Renal cortical epithelial cell (primary cell): Measurements from ENCODE around the gene MINDY1. TPM values are rescaled to one million over a fixed set of nuclear protein-coding genes. Genes with fewer than 3 reads are reported as not detected.

Experiments
- DNase-seq: peaks from one replicate; pipeline ENCODE4 v3.0.0-alpha.2; 2011; ENCODE audit warnings: low read depth
- total RNA-seq: library from RNA; depleted of rRNA; stranded (reverse); fragments of >200 nt; gene quantifications from 2 replicates; pipeline ENCODE4 v1.2.3, GENCODE V29; 2014

The MINDY1 gene, protein sequence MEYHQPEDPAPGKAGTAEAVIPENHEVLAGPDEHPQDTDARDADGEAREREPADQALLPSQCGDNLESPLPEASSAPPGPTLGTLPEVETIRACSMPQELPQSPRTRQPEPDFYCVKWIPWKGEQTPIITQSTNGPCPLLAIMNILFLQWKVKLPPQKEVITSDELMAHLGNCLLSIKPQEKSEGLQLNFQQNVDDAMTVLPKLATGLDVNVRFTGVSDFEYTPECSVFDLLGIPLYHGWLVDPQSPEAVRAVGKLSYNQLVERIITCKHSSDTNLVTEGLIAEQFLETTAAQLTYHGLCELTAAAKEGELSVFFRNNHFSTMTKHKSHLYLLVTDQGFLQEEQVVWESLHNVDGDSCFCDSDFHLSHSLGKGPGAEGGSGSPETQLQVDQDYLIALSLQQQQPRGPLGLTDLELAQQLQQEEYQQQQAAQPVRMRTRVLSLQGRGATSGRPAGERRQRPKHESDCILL
- 35.4 and 47.7 TPM in 2 replicates for total RNA-seq

DNA sequence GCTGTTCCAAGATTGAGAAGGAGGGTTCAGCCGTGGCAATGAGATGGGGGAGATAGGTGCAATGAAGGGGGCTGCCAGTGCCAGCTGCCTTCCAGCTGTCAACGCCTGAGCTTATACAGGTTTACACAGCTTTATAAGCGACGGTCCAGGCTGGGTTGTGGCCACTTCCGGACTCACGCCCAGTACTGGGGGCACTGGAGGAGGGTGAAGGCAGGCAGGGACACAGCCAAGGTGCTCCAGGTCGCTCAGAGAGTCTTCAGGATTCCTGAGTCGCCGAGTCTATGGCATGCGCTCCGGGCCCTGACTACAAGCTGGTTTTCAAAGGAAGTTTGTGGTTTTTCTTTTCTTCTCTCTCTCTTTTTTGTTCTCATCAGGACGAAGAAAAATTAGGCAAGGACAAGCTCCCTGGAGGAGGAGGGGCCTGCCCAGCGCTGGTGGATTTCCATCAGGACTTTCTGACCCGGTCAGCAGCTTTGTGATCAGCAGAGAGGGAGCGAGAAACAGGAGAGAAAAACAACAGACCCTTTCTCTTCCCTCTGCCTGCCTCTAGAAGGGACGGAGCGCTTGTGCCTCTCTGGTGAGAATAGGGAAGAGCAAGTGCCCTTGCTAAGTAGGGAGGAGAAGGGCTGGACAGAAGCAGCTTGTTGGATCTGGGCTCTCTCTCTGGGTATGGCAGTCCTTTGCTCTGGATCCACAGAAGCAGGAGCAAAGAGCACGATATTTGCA is at the start of gene MINDY1:
Gene MINDY1, minus strand, starts transcription at position 576 of the 726 bp plus-strand sequence. CDS start 4,285 bp downstream, outside the sequence.
- DNase-seq = peak; percentile 87

GRCh38 chr1:151056149-151056548 is 49.4 kb upstream of the MINDY1 start:
- DNase-seq = no peak

DNA sequence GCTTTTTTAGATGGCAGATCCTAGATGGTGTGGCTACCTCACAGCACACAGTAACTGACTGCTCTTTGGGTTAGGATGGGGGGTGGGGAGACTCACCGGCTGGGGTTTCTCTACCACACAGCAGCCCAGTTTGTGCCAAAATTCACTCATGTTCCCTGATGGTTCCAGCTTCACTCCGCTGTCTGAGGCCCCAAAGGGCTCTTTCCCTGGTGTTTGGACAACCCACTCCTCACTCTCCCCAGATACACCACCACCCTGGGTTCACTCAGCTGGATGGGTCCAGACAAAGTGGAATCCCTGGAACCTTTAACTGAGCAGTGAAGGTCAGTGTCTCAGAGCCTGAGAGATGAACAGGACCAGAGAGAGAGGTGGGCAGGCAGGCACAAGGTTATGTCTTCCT is 48.9 kb upstream of the MINDY1 start:
- DNase-seq = no peak

DNA sequence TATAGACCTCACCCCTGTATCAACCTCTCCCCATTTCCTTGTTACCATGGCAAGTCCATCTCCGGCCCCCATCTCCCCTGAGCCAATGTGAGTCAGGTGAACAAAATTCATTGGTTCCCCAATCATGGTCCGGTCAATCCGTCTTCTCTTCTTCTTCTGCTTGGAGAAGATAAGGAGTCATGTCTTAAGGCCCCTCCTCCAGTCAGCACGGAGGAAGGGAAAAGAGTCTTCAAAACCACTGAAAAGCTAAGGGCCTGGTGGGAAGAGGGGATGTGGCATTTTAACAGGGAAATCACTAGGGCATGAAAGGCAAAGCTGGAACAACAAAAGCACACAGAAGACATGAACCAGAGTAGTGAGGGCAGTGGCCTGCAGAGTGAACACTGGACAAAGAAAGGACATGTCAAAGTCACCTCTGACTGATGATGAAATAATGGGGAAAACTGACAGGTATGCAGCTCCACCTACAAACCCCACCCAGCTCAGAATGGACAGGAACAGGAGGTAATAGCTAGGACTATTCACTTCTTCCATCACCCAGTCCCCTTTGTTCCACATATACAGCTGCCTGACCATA is 48.4 kb upstream of the MINDY1 start:
- no peak for DNase-seq

DNA sequence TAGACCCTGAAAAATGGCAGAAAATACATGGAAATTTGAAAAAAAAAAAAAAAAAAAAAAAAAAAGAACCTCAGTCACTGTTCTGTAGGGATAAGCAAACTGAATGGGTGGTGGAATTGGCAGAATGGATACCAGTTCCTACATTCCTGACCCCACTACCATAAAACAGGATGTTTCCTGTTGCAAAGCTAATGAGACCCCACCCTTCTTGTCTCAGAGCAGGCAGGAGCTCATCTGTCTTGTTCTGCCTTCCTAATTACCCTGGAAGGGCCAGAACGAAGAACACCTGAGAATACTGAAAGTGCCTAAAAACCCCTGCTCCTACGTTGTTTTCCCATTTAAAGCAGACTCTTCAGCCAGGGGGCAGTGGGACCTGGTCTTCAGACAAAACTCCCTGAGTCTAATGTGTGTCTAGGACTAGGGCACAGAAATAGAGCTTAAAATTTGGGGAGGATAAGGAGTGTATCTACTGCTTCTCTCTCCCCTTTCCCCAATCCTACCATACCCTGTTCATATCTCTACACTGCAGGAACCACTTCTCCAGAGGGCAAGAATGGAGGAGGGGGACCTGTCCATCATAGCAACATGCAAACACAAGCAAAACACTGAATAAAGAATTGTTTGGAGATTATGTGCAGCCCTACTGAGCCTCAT is 44.8 kb upstream of the MINDY1 start:
- DNase-seq = no peak

- no peak for DNase-seq
Observed at GRCh38 chr1:151050051-151050688, 43.5 kb upstream of the MINDY1 start.

- DNase-seq = no peak
Observed at GRCh38 chr1:151049458-151049857, 42.8 kb upstream of the MINDY1 start.

GRCh38 chr1:151048645-151049032 is 41.9 kb upstream of the MINDY1 start:
- no peak for DNase-seq

DNA sequence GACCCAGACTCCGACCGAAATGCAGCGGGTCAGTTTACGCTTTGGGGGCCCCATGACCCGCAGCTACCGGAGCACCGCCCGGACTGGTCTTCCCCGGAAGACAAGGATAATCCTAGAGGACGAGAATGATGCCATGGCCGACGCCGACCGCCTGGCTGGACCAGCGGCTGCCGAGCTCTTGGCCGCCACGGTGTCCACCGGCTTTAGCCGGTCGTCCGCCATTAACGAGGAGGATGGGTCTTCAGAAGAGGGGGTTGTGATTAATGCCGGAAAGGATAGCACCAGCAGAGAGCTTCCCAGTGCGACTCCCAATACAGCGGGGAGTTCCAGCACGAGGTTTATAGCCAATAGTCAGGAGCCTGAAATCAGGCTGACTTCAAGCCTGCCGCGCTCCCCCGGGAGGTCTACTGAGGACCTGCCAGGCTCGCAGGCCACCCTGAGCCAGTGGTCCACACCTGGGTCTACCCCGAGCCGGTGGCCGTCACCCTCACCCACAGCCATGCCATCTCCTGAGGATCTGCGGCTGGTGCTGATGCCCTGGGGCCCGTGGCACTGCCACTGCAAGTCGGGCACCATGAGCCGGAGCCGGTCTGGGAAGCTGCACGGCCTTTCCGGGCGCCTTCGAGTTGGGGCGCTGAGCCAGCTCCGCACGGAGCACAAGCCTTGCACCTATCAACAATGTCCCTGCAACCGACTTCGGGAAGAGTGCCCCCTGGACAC is 41.4 kb upstream of the MINDY1 start:
- DNase-seq = peak; percentile 57

DNA sequence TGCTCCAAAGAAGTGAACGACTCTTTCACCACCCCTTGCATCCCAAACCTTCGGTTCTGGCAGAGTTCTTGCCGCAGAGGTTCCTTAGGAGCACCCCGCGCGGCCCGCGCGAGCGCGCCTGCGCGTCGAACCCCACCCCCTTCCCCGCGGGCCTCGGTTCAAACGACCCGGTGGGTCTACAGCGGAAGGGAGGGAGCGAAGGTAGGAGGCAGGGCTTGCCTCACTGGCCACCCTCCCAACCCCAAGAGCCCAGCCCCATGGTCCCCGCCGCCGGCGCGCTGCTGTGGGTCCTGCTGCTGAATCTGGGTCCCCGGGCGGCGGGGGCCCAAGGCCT is 40.9 kb upstream of the MINDY1 start, which contains the start of gene C1orf56:
Gene C1orf56, plus strand, starts transcription at position 161 of the 334 bp plus-strand sequence. Its CDS starts 97 bp downstream, at position 258.
- DNase-seq = peak; percentile 40

DNA sequence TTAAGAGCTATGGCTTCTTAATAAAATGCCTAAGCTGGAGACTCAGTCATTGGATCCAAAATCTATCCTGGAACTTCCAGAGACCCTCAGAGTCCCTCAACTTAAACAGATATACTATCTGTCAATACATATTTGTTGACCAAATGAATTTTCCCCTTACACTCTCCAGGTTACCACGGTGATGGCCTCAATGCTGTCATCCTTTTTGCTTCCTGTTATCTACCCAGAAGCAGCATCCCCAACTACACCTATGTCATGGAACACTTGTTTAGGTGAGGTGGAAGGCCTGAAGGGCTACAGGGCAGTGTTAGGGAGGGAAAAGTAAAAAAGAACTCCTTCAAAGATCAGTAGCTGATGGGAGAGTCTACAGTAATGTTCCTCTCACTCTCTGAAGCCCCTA is 36.5 kb upstream of the MINDY1 start:
- DNase-seq = no peak

- no peak for DNase-seq
Observed at GRCh38 chr1:151039521-151039920, 32.8 kb upstream of the MINDY1 start.

DNA sequence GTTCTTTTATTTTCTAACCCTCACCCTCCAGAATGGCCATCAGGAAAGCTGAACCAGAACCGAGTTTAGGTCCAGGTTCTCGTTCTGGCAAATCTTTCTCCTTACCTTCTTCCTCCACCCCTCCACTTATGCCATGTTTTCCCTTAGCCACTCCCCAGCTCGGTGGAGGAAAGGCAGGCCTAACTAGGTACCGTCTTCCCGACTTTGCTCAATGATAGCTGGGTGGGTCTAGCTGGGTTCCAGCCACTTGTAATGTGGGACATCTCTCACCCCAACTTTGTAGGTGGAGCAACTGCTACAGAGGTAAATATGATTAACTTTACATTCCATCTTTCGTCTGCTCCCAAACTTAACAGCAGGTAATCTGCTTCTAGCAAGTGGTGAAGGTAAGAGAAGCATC is 30.3 kb upstream of the MINDY1 start:
- no peak for DNase-seq

DNA sequence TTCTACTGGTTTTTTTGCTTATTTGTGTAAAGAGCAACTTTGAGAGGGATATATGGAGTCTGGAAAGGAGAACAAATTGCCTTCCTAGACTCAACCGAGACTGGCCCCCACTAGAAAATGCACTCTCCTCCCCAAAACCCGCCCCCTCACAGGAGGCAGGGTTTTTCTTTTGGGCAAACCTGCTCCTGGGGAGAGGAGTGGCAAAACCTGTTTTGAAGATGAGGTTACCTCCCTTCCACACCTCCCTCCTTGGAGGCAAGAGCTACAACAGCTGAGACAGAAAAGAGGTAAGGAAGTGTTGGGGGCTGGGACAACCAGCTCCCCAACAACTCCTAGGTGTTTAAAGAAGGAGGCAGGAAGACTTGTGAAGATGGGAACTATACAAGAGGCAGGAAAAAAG is 29.7 kb upstream of the MINDY1 start, which contains the start of gene BNIPL:
Gene BNIPL, plus strand, starts transcription at position 231 of the 400 bp plus-strand sequence. Its CDS starts 140 bp downstream, at position 371.
- no peak for DNase-seq

DNA sequence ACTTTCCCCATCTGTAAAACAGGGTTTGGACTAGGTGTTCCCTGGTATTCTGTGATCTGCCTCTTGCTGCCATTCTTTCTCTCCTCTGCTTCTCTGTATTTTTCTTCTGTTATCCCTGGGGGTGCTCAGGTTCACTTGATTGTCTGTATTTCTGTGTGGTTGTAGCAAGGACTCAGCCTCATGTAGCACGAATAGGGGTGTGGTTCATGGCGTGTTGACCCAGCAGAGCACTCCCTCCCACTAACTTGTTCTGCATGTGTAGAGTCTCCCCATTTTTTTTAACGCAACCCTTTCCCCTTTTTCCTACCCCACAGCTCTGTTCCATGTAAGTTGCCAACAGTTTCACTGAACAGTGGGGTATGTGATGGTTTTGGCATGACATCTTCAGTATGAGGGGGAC is 28.5 kb upstream of the MINDY1 start:
- DNase-seq = no peak

DNA sequence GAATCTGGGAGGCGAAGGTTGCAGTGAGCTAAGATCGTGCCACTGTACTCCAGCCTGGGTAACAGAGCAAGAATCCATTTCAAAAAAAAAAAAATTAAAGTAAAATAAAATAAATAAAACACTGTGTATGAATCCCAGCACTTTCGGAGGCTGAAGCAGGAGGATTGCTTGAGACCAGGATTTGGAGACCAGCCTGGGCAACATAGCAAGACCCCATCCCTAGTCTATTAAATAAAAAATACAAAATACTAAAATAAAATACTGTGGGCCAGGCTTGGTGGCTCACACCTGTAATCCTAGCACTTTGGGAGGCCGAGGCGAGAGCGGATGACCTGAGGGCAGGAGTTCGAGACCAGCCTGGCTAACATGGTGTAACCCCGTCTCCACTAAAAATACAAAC is 25.5 kb upstream of the MINDY1 start:
- no peak for DNase-seq

GRCh38 chr1:151026460-151026859 is 19.8 kb upstream of the MINDY1 start:
- no peak for DNase-seq

GRCh38 chr1:151024540-151025146 is 17.9 kb upstream of the MINDY1 start:
- peak; percentile 65 for DNase-seq

DNA sequence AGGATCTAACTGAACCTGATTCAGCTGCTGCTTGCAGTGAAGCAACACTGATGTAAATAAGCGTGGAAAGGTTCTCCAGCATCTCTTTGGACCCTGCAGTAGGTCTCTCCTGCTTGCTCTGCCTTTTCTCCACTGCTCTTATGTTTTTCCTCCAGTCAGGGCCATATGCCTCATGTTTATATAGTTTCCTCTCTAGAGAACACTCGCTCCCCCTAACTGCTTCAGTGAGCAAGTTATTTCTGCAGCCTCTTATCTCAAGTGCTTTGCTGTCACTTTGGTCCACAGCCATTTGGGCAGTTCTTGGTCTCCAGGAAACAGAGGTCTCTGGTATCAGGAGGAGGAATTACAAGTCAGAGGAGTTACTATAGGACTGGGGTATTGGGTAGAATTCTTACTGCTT is 6.8 kb upstream of the MINDY1 start:
- DNase-seq = no peak

DNA sequence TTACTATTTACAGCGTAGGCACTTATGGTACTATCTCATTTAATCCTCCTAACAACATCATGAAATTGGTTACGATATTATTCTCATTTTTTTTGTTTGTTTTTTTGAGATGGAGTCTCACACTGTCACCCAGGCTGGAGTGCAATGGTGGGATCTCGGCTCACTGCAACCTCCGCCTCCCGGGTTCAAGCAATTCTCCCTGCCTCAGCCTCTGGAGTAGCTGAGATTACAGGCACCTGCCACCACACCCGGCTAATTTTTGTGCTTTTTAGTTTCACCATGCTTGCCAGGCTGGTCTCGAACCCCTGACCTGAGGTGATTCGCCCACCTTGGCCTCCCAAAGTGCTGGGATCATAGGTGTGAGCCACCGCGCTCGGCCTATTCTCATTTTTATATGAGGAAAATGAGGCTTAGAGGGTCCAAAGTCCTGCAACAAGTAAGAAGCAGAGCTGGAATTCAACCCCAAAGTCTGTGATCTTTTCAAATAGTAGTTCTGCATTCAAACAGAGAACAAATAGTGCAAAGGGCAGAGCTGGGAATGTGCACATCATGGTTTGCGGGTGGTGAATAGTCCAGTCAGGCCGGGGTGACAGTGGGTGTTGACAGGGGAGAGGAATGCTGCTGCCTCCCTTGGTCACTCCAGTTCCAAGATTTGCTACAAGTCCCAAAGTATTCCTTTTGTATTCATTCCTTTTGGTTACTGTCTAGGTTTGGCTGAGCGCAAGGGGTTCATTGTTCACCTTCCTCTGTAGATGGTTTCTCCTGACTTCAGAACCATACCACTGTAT is 6.2 kb upstream of the MINDY1 start:
- DNase-seq = peak; percentile 75
